IMR-90 (cell line): Measurements from ENCODE around the gene OR10A5. TPM values are rescaled to one million over a fixed set of nuclear protein-coding genes. Genes with fewer than 3 reads are reported as not detected.

Experiments
- ATAC-seq: fragments of 200-7000 bp; cut with Tn5 transposase; 2 replicates; pipeline ENCODE4 v1.9.1; 2020; ENCODE audit warnings: low read depth, mild to moderate bottlenecking, moderate library complexity
- BruUV-seq: library from RNA; stranded (reverse); fragments of 400-500 nt; replicated peaks from 2 replicates; lab custom pipeline; 2021; lab: Mats Ljungman, UMichigan
- CTCF ChIA-PET: fragments of 300-600 bp; formaldehyde crosslinking; extraction: SDS; loops from one replicate; lab custom pipeline; 2021; ENCODE audit warnings: antibody characterized with exemption; lab: Yijun Ruan, JAX
- POLR2A ChIA-PET: fragments of 300-600 bp; sonication (Branson Sonifier 250); formaldehyde crosslinking; loops from one replicate; lab custom pipeline; 2022; ENCODE audit warnings: antibody characterized with exemption; ENCODE audit not compliant: unreplicated experiment; lab: Charles Lee
- DNase-seq: peaks from one replicate; pipeline ENCODE4 v3.0.0; 2013
- H2AFZ ChIP-seq: replicated peaks from 2 replicates; pipeline ENCODE3; 2013; ENCODE audit warnings: low read length, mild to moderate bottlenecking; ENCODE audit not compliant: poor library complexity
- H2AK5ac ChIP-seq: 2 replicates; pipeline ENCODE4 v1.6.1; 2013; ENCODE audit warnings: low read depth, low read length, inconsistent platforms
- H2AK9ac ChIP-seq: replicated peaks from 2 replicates; pipeline ENCODE3; 2013; ENCODE audit warnings: mild to moderate bottlenecking, low read depth, low read length, moderate library complexity; ENCODE audit not compliant: poor library complexity
- H2BK120ac ChIP-seq: 2 replicates; pipeline ENCODE4 v1.6.1; 2013; ENCODE audit warnings: low read depth, low read length, inconsistent platforms
- H2BK15ac ChIP-seq: 3 replicates; pipeline ENCODE4 v1.6.1; 2013; ENCODE audit warnings: low read depth, low read length, inconsistent platforms
- H2BK20ac ChIP-seq: 2 replicates; pipeline ENCODE4 v1.6.1; 2013; ENCODE audit warnings: low read depth, mild to moderate bottlenecking, inconsistent platforms, low read length, moderate library complexity
- H2BK5ac ChIP-seq: 2 replicates; pipeline ENCODE4 v1.6.1; 2013; ENCODE audit warnings: mild to moderate bottlenecking, low read depth, low read length, inconsistent platforms; ENCODE audit not compliant: poor library complexity, severe bottlenecking
- H3K14ac ChIP-seq: replicated peaks from 2 replicates; pipeline ENCODE4 v1.6.1; 2013; ENCODE audit warnings: low read depth, low read length, inconsistent platforms
- H3K18ac ChIP-seq: 2 replicates; pipeline ENCODE4 v1.6.1; 2013; ENCODE audit warnings: low read depth, low read length, control low read depth
- H3K23ac ChIP-seq: 2 replicates; pipeline ENCODE4 v1.6.1; 2013; ENCODE audit warnings: low read depth, low read length, inconsistent platforms
- H3K27ac ChIP-seq: 2 replicates; pipeline ENCODE4 v1.5.1; 2013; ENCODE audit warnings: mild to moderate bottlenecking, control low read depth, low read length; ENCODE audit not compliant: insufficient read depth
- H3K27me3 ChIP-seq: 2 replicates; pipeline ENCODE4 v1.6.1; 2013; ENCODE audit warnings: low read length; ENCODE audit not compliant: control insufficient read depth, insufficient read depth
- H3K36me3 ChIP-seq: 2 replicates; pipeline ENCODE4 v1.6.1; 2013; ENCODE audit warnings: low read length, mixed read lengths; ENCODE audit not compliant: control insufficient read depth, insufficient read depth
- H3K4ac ChIP-seq: 2 replicates; pipeline ENCODE4 v1.6.1; 2013; ENCODE audit warnings: low read depth, low read length, inconsistent platforms
- H3K4me1 ChIP-seq: 2 replicates; pipeline ENCODE4 v1.6.1; 2013; ENCODE audit warnings: low read length, mixed read lengths; ENCODE audit not compliant: control insufficient read depth, insufficient read depth
- H3K4me2 ChIP-seq: 2 replicates; pipeline ENCODE4 v1.6.1; 2013; ENCODE audit warnings: low read depth, mild to moderate bottlenecking, control low read depth, low read length, moderate library complexity
- H3K4me3 ChIP-seq: 2 replicates; pipeline ENCODE4 v1.5.1; 2013; ENCODE audit warnings: low read depth, mild to moderate bottlenecking, control low read depth, low read length, moderate library complexity; ENCODE audit not compliant: insufficient read depth
- H3K56ac ChIP-seq: 2 replicates; pipeline ENCODE4 v1.6.1; 2013; ENCODE audit warnings: low read length, inconsistent platforms; ENCODE audit not compliant: insufficient read depth; ENCODE audit errors: extremely low read depth
- H3K79me1 ChIP-seq, 2 experiments: 2 replicates each; pipeline ENCODE4 v1.6.1; 2013; ENCODE audit warnings: low read length in 2 of 2, inconsistent platforms in 1 of 2, low read depth in 1 of 2
- H3K9ac ChIP-seq: 2 replicates; pipeline ENCODE4 v1.6.1; 2013; ENCODE audit warnings: low read depth, low read length, control low read depth
- H3K9me1 ChIP-seq: 2 replicates; pipeline ENCODE4 v1.6.1; 2013; ENCODE audit warnings: low read length, inconsistent platforms; ENCODE audit not compliant: insufficient read depth
- H3K9me3 ChIP-seq: 2 replicates; pipeline ENCODE4 v1.6.1; 2013; ENCODE audit warnings: low read length; ENCODE audit not compliant: control insufficient read depth, insufficient read depth
- H4K20me1 ChIP-seq: 2 replicates; pipeline ENCODE4 v1.6.1; 2013; ENCODE audit warnings: low read length, inconsistent platforms; ENCODE audit not compliant: insufficient read depth
- H4K5ac ChIP-seq: 2 replicates; pipeline ENCODE4 v1.6.1; 2013; ENCODE audit warnings: mild to moderate bottlenecking, low read depth, low read length, control low read depth
- H4K8ac ChIP-seq, 2 experiments: 2 replicates each; pipeline ENCODE4 v1.6.1; 2013; ENCODE audit warnings: low read depth in 2 of 2, low read length in 2 of 2, control low read depth in 1 of 2, inconsistent platforms in 1 of 2
- H4K91ac ChIP-seq: 2 replicates; pipeline ENCODE4 v1.6.1; 2013; ENCODE audit warnings: low read depth, low read length, inconsistent platforms; ENCODE audit not compliant: insufficient read depth
- BHLHE40 ChIP-seq: fragments of 150-350 bp; IDR thresholded peaks from 2 replicates; pipeline ENCODE4 v1.6.1; 2016; ENCODE audit warnings: mild to moderate bottlenecking, low read depth, low read length
- CEBPB ChIP-seq: IDR thresholded peaks from 2 replicates; pipeline ENCODE4 v1.6.1; 2012; ENCODE audit warnings: low read depth, low read length, improper control_type of control experiment
- CHD1 ChIP-seq: IDR thresholded peaks from 2 replicates; pipeline ENCODE4 v1.6.1; 2012; ENCODE audit warnings: low read depth, low read length, improper control_type of control experiment
- CTCF ChIP-seq: conservative IDR thresholded peaks from 2 replicates; pipeline ENCODE4 v1.5.1; 2012; ENCODE audit warnings: mild to moderate bottlenecking, low read depth, low read length, improper control_type of control experiment
- ELK1 ChIP-seq: fragments of 150-350 bp; IDR thresholded peaks from 2 replicates; pipeline ENCODE4 v1.6.1; 2016; ENCODE audit warnings: low read depth, mild to moderate bottlenecking, low read length, moderate library complexity, borderline replicate concordance
- FOS ChIP-seq: fragments of 150-350 bp; IDR thresholded peaks from 2 replicates; pipeline ENCODE4 v1.6.1; 2016; ENCODE audit warnings: low read depth, low read length
- MXI1 ChIP-seq: IDR thresholded peaks from 2 replicates; pipeline ENCODE4 v1.6.1; 2012; ENCODE audit warnings: low read depth, mild to moderate bottlenecking, low read length, moderate library complexity, borderline replicate concordance
- NFE2L2 ChIP-seq: fragments of 150-350 bp; IDR thresholded peaks from 2 replicates; pipeline ENCODE4 v1.6.1; 2016; ENCODE audit warnings: low read depth, mild to moderate bottlenecking, low read length
- RAD21 ChIP-seq: IDR thresholded peaks from 2 replicates; pipeline ENCODE4 v1.6.1; 2012; ENCODE audit warnings: low read length, improper control_type of control experiment
- RCOR1 ChIP-seq: IDR thresholded peaks from 2 replicates; pipeline ENCODE4 v1.6.1; 2012; ENCODE audit warnings: mild to moderate bottlenecking, low read length, improper control_type of control experiment; ENCODE audit not compliant: insufficient replicate concordance
- RFX5 ChIP-seq: IDR thresholded peaks from 2 replicates; pipeline ENCODE4 v1.8.0; 2012; ENCODE audit warnings: low read depth, mild to moderate bottlenecking, low read length, moderate library complexity
- SMC3 ChIP-seq: fragments of 150-350 bp; IDR thresholded peaks from 2 replicates; pipeline ENCODE4 v1.6.1; 2016; ENCODE audit warnings: low read depth, mild to moderate bottlenecking, antibody characterized with exemption, low read length, moderate library complexity
- WGBS, 2 experiments: methylation state at CpG; one replicate each; pipeline versions ENCODE4 v1.1.5 to v1.1.7; 2013; ENCODE audit warnings: missing lambda C conversion rate in 2 of 2; ENCODE audit not compliant: insufficient read length in 1 of 2; ENCODE audit errors: extremely low coverage in 2 of 2; 5-methylcytosine and 5-hydroxymethylcytosine counted together
- dilution Hi-C: fragments of 300-500 bp; cut with HindIII; formaldehyde crosslinking; loops from one replicate; pipeline ENCODE4 v1.14.3; 2018; ENCODE audit warnings: low sequenced_read_pairs; ENCODE audit not compliant: unreplicated experiment
- in situ Hi-C: fragments of 300-500 bp; cut with MboI; formaldehyde crosslinking; loops from 3 replicates; pipeline ENCODE4 v1.14.3; 2019; ENCODE audit warnings: low sequenced_read_pairs, inconsistent platforms, mixed read lengths
- intact Hi-C: fragments of 100-400 bp; cut with micrococcal nuclease; formaldehyde crosslinking; loops from 2 replicates; pipeline ENCODE4 v1.10.0; 2022
- polyA plus RNA-seq, 3 experiments: library from polyadenylated mRNA; depleted of rRNA; stranded (reverse); fragments of >200 nt; gene quantifications; 2 replicates each; pipeline ENCODE4 v1.2.3, GENCODE V29; 2012; ENCODE audit warnings: low replicate concordance in 1 of 3
- total RNA-seq: library from RNA; depleted of rRNA; stranded (reverse); fragments of >200 nt; gene quantifications from 2 replicates; pipeline ENCODE4 v1.2.3, GENCODE V29; 2012
- TF ChIP-seq, protein P1 (sequence below): fragments of 150-350 bp; IDR thresholded peaks from 2 replicates; pipeline ENCODE4 v1.6.1; 2017; ENCODE audit warnings: mild to moderate bottlenecking, antibody characterized with exemption, low read length, low read depth

The OR10A5 gene
- total and polyA plus RNA-seq, 2 of the 4 experiments (the other 2 are of a cell fraction): not detected

DNA sequence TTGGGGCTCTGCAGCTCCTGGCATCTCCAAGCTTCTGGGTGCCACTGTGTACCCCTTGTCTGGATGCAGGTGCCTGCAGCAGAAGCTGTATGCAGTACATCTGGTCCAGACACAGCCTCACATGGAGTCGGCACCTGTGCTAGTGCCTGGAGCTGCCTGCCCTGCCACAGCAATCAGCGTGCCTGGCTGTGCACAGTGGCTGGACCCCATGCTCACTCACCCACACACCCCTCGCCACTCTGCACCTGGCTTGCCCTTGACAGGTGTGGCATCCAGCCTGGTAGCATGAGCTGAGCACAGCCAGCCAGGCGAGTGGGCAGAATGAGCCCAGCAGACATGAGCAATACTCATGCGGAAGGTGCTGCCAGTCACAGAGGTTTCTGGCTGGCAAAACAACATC lies 26.5 kb upstream of the OR10A5 start:
- H2BK120ac ChIP-seq: no peak overlapping the region
- H3K4me1 ChIP-seq: no peaks in the 10 kb centered on the region
- no peak overlapping the region for H3K18ac ChIP-seq
- ChIA-PET POLR2A (no interaction called here), CTCF (no interaction called here)
- BruUV-seq: no TSS peak
- H3K4me3 ChIP-seq: no peak overlapping the region
- WGBS, 2 experiments: 100% methylated on average over 1 of the region's 5 CpGs; no CpG with 5 or more reads in 1 of the 2 experiments
- no peak overlapping the region for H3K9ac ChIP-seq
- no peak overlapping the region for H3K23ac ChIP-seq
- H3K27me3 ChIP-seq: no peaks in the 10 kb centered on the region; the same call in 1 of the 2 replicates
- no peak for DNase-seq
- intact Hi-C loops: loop anchor here (10.0 kb wide), 1 partner anchor 276 kb away; no protein-coding TSS in a partner anchor
- in situ Hi-C loops: loop anchor here (25.0 kb wide), 1 partner anchor 618 kb away; no protein-coding TSS in a partner anchor
- no peak for TF ChIP-seq MXI1
- TF ChIP-seq NFE2L2: no peak
- no peak for TF ChIP-seq CTCF
- no peak for TF ChIP-seq RFX5
- no peak for TF ChIP-seq BHLHE40
- no peak for TF ChIP-seq CEBPB
- TF ChIP-seq RCOR1: no peak
- no peak for TF ChIP-seq FOS
- no peak for TF ChIP-seq ELK1
- TF ChIP-seq SMC3: no peak
- TF ChIP-seq CHD1: no peak
- TF ChIP-seq, protein P1, sequence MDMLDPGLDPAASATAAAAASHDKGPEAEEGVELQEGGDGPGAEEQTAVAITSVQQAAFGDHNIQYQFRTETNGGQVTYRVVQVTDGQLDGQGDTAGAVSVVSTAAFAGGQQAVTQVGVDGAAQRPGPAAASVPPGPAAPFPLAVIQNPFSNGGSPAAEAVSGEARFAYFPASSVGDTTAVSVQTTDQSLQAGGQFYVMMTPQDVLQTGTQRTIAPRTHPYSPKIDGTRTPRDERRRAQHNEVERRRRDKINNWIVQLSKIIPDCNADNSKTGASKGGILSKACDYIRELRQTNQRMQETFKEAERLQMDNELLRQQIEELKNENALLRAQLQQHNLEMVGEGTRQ: no peak
- no peak for TF ChIP-seq RAD21
- no peaks in the 10 kb centered on the region for H3K36me3 ChIP-seq
- no peaks in the 10 kb centered on the region for H4K20me1 ChIP-seq
- H3K79me1 ChIP-seq: no peaks in the 10 kb centered on the region
- no peaks in the 10 kb centered on the region for H3K9me1 ChIP-seq
- H3K14ac ChIP-seq: no peak overlapping the region
- H2AFZ ChIP-seq: no peak overlapping the region
- ATAC-seq: no peak
- H3K4ac ChIP-seq: no peak overlapping the region
- H3K56ac ChIP-seq: no peak overlapping the region
- H4K91ac ChIP-seq: no peak overlapping the region
- H2AK9ac ChIP-seq: no peak overlapping the region
- H4K8ac ChIP-seq: no peak overlapping the region
- no peak overlapping the region for H3K27ac ChIP-seq
- H4K5ac ChIP-seq: no peak overlapping the region
- no peaks in the 10 kb centered on the region for H3K9me3 ChIP-seq
- H2BK20ac ChIP-seq: no peak overlapping the region
- no peak overlapping the region for H2AK5ac ChIP-seq
- no peak overlapping the region for H2BK15ac ChIP-seq
- H2BK5ac ChIP-seq: no peak overlapping the region
- no peak overlapping the region for H3K4me2 ChIP-seq
- dilution Hi-C loops: no loop called here
